H9 (cell line): ENCODE results near the gene ZNF358. TPM values are rescaled to one million over a fixed set of nuclear protein-coding genes. Genes with fewer than 3 reads are reported as not detected.

ENCODE experiments used
- DNase-seq: peaks from one replicate; pipeline ENCODE4 v3.0.0-alpha.2; 2017
- H2AFZ ChIP-seq: one replicate; pipeline ENCODE4 v1.6.1; 2013; ENCODE audit warnings: mild to moderate bottlenecking, low read length, control low read depth, moderate library complexity
- H2AK5ac ChIP-seq: 2 replicates; pipeline ENCODE4 v1.6.1; 2013; ENCODE audit warnings: low read length, control low read depth, mixed read lengths; ENCODE audit not compliant: insufficient read length
- H2BK120ac ChIP-seq: one replicate; pipeline ENCODE4 v1.6.1; 2013; ENCODE audit warnings: low read depth, mild to moderate bottlenecking, low read length, control low read depth, inconsistent platforms; ENCODE audit not compliant: poor library complexity, severe bottlenecking
- H2BK12ac ChIP-seq: 2 replicates; pipeline ENCODE4 v1.6.1; 2013; ENCODE audit warnings: low read length, control low read depth, mixed read lengths, low read depth; ENCODE audit not compliant: insufficient read length
- H2BK15ac ChIP-seq: 2 replicates; pipeline ENCODE4 v1.6.1; 2013; ENCODE audit warnings: low read depth, low read length, control low read depth
- H2BK20ac ChIP-seq: one replicate; pipeline ENCODE4 v1.6.1; 2013; ENCODE audit warnings: low read depth, mild to moderate bottlenecking, low read length, control low read depth, inconsistent platforms; ENCODE audit not compliant: poor library complexity, severe bottlenecking
- H2BK5ac ChIP-seq: 2 replicates; pipeline ENCODE4 v1.6.1; 2013; ENCODE audit warnings: low read length, control low read depth, mixed read lengths; ENCODE audit not compliant: insufficient read length
- H3K14ac ChIP-seq: 2 replicates; pipeline ENCODE4 v1.6.1; 2013; ENCODE audit warnings: low read length, control low read depth; ENCODE audit not compliant: insufficient read depth
- H3K18ac ChIP-seq: 2 replicates; pipeline ENCODE4 v1.6.1; 2013; ENCODE audit warnings: low read depth, mild to moderate bottlenecking, mixed read lengths, low read length, control low read depth; ENCODE audit not compliant: insufficient read length
- H3K23ac ChIP-seq: 2 replicates; pipeline ENCODE4 v1.6.1; 2013; ENCODE audit warnings: low read length, control low read depth, mixed read lengths, low read depth; ENCODE audit not compliant: insufficient read length
- H3K23me2 ChIP-seq: 2 replicates; pipeline ENCODE4 v1.6.1; 2013; ENCODE audit warnings: low read depth, mild to moderate bottlenecking, mixed read lengths, low read length, control low read depth; ENCODE audit not compliant: insufficient read length, poor library complexity, severe bottlenecking
- H3K27ac ChIP-seq: 2 replicates; pipeline ENCODE4 v1.5.1; 2013; ENCODE audit warnings: low read length, control low read depth, mixed read lengths, low read depth; ENCODE audit not compliant: insufficient read length
- H3K27me3 ChIP-seq: 2 replicates; pipeline ENCODE4 v1.6.1; 2013; ENCODE audit warnings: low read length, control low read depth, inconsistent platforms; ENCODE audit not compliant: insufficient read depth
- H3K4ac ChIP-seq: 2 replicates; pipeline ENCODE4 v1.6.1; 2013; ENCODE audit warnings: low read depth, mild to moderate bottlenecking, control low read depth, inconsistent platforms, low read length, moderate library complexity
- H3K4me1 ChIP-seq: 2 replicates; pipeline ENCODE4 v1.6.1; 2013; ENCODE audit warnings: low read length, control low read depth, inconsistent platforms; ENCODE audit not compliant: insufficient read depth
- H3K4me2 ChIP-seq: 2 replicates; pipeline ENCODE4 v1.6.1; 2013; ENCODE audit warnings: low read length, control low read depth, mixed read lengths; ENCODE audit not compliant: insufficient read length, insufficient read depth
- H3K56ac ChIP-seq: 2 replicates; pipeline ENCODE4 v1.6.1; 2013; ENCODE audit warnings: low read depth, mild to moderate bottlenecking, mixed read lengths, low read length, control low read depth; ENCODE audit not compliant: insufficient read length
- H3K79me1 ChIP-seq: 2 replicates; pipeline ENCODE4 v1.6.1; 2013; ENCODE audit warnings: low read depth, mild to moderate bottlenecking, moderate library complexity, low read length, control low read depth, inconsistent platforms; ENCODE audit not compliant: insufficient read depth, poor library complexity, severe bottlenecking
- H3K79me2 ChIP-seq: 2 replicates; pipeline ENCODE4 v1.6.1; 2013; ENCODE audit warnings: low read length, control low read depth, inconsistent platforms; ENCODE audit not compliant: insufficient read depth
- H3K9ac ChIP-seq: 2 replicates; pipeline ENCODE4 v1.6.1; 2013; ENCODE audit warnings: low read length, control low read depth, mixed read lengths; ENCODE audit not compliant: insufficient read length; ENCODE audit errors: extremely low read depth
- H3K9me3 ChIP-seq: one replicate; pipeline ENCODE4 v1.6.1; 2013; ENCODE audit warnings: low read depth, low read length, inconsistent platforms; ENCODE audit not compliant: control insufficient read depth
- H3T11ph ChIP-seq: one replicate; pipeline ENCODE4 v1.6.1; 2013; ENCODE audit warnings: mild to moderate bottlenecking, low read length, control low read depth, inconsistent platforms
- H4K20me1 ChIP-seq: one replicate; pipeline ENCODE4 v1.6.1; 2013; ENCODE audit not compliant: control insufficient read depth, insufficient read length, insufficient read depth
- H4K5ac ChIP-seq: 2 replicates; pipeline ENCODE4 v1.6.1; 2013; ENCODE audit warnings: low read depth, mild to moderate bottlenecking, mixed read lengths, low read length, control low read depth; ENCODE audit not compliant: insufficient read length
- H4K8ac ChIP-seq: replicated peaks from 2 replicates; pipeline ENCODE4 v1.6.1; 2013; ENCODE audit warnings: low read length, control low read depth, mixed read lengths, low read depth; ENCODE audit not compliant: insufficient read length
- H4K91ac ChIP-seq: 2 replicates; pipeline ENCODE4 v1.6.1; 2013; ENCODE audit warnings: low read depth, mild to moderate bottlenecking, moderate library complexity, mixed read lengths, low read length, control low read depth; ENCODE audit not compliant: insufficient read length
- H3K27ac Mint-ChIP-seq, 3 experiments: 2 replicates in 2 of 3; 3 replicates in 1 of 3; pipeline ENCODE4 v1.8.0; 2020 to 2021; ENCODE audit warnings: mixed read lengths in 3 of 3, mild to moderate bottlenecking in 1 of 3, moderate library complexity in 1 of 3
- H3K27me3 Mint-ChIP-seq: 2 replicates; pipeline ENCODE4 v1.8.0; 2021; ENCODE audit warnings: low read depth, mild to moderate bottlenecking, moderate library complexity, mixed read lengths
- H3K36me3 Mint-ChIP-seq, 3 experiments: 2 replicates in 2 of 3; 3 replicates in 1 of 3; pipeline ENCODE4 v1.8.0; 2020 to 2021; ENCODE audit warnings: low read depth in 3 of 3, mixed read lengths in 3 of 3; ENCODE audit not compliant: insufficient read depth in 1 of 3
- H3K4me1 Mint-ChIP-seq, 2 experiments: 2 replicates each; pipeline ENCODE4 v1.8.0; 2020; ENCODE audit warnings: mixed read lengths in 2 of 2
- H3K4me3 Mint-ChIP-seq, 2 experiments: 2 replicates in 1 of 2; 3 replicates in 1 of 2; pipeline ENCODE4 v1.8.0; 2020 to 2021; ENCODE audit warnings: mild to moderate bottlenecking in 2 of 2, mixed read lengths in 2 of 2, moderate library complexity in 1 of 2
- H3K9me3 Mint-ChIP-seq, 2 experiments: 2 replicates in 1 of 2; 3 replicates in 1 of 2; pipeline ENCODE4 v1.8.0; 2020; ENCODE audit warnings: mild to moderate bottlenecking in 2 of 2, mixed read lengths in 2 of 2, moderate library complexity in 1 of 2
- CTCF ChIP-seq: fragments of 200-600 bp; sonication (generic); conservative IDR thresholded peaks from 3 replicates; pipeline ENCODE4 v1.8.0; 2021; ENCODE audit warnings: antibody characterized with exemption, mild to moderate bottlenecking
- WGBS: extraction: QIAGEN DNeasy Blood & Tissue Kit; methylation state at CpG from one replicate; pipeline ENCODE4 v1.1.7; 2013; ENCODE audit warnings: missing lambda C conversion rate, low lambda C conversion rate, mixed read lengths; ENCODE audit not compliant: insufficient read length; ENCODE audit errors: extremely low coverage; 5-methylcytosine and 5-hydroxymethylcytosine counted together
- total RNA-seq: library from RNA; stranded (reverse); gene quantifications from 2 replicates; pipeline ENCODE4 v1.2.1, GENCODE V29; 2021

The ZNF358 gene
- total RNA-seq, 1 experiment from 2014 or later, result 40.5 TPM

GRCh38 chr19:7521551-7522071 lies 5.7 kb downstream of the ZNF358 start:
- no peak overlapping the region for H2AFZ ChIP-seq

More at GRCh38 chr19:7521551-7522071, 5.7 kb downstream of the ZNF358 start:
- no CpG with 5 or more reads among the region's 10 CpGs for WGBS
- H3K56ac ChIP-seq, result no peak overlapping the region
- no peaks in the 10 kb centered on the region; the same call in 1 of the 2 replicates for H3K27me3 Mint-ChIP-seq
- H3K79me1 ChIP-seq, result no peaks in the 10 kb centered on the region
- no peak overlapping the region for H2BK12ac ChIP-seq
- H3K4me2 ChIP-seq, result peak overlapping the region; percentile 79
- H3K23me2 ChIP-seq, result peaks cover 19% of the 10 kb centered on the region
- no peak for TF ChIP-seq CTCF
- no peak overlapping the region for H2BK5ac ChIP-seq
- no peaks in the 10 kb centered on the region for H3K9me3 Mint-ChIP-seq
- H4K5ac ChIP-seq, result no peak overlapping the region
- H4K8ac ChIP-seq, result no peak overlapping the region
- H3K4me1 Mint-ChIP-seq, result peaks cover 12 to 15% of the 10 kb centered on the region in 2 experiments
- no peak overlapping the region for H3K9ac ChIP-seq
- no peak overlapping the region for H2BK120ac ChIP-seq
- H4K20me1 ChIP-seq, result no peaks in the 10 kb centered on the region
- H3K27ac ChIP-seq, result no peak overlapping the region
- DNase-seq, result no peak
- no peaks in the 10 kb centered on the region for H3K27me3 ChIP-seq
- no peaks in the 10 kb centered on the region for H3K79me2 ChIP-seq
- H4K91ac ChIP-seq, result no peak overlapping the region
- no peak overlapping the region for H2AK5ac ChIP-seq
- H3K23ac ChIP-seq, result no peak overlapping the region
- no peak overlapping the region for H2BK20ac ChIP-seq
- H3K14ac ChIP-seq, result no peak overlapping the region
- H3K4me1 ChIP-seq, result peaks cover 4% of the 10 kb centered on the region; the same call in 1 of the 2 replicates
- no peak overlapping the region for H2BK15ac ChIP-seq
- peaks cover 3 to 30% (median 20%) of the 10 kb centered on the region in 3 experiments; a peak in 5 of 7 replicates for H3K36me3 Mint-ChIP-seq
- H3K27ac Mint-ChIP-seq, result peak overlapping the region; percentile 7 to 45 (median 17); a peak in 5 of 7 replicates
- H3K18ac ChIP-seq, result no peak overlapping the region
- no peaks in the 10 kb centered on the region for H3K9me3 ChIP-seq
- H3T11ph ChIP-seq, result no peak overlapping the region
- H3K4me3 Mint-ChIP-seq, result peak overlapping the region; percentile 58 to 79
- no peak overlapping the region for H3K4ac ChIP-seq
